ENCODE data around the gene AFG3L2. TPM values are rescaled to one million over a fixed set of nuclear protein-coding genes. Genes with fewer than 3 reads are reported as not detected.

AFG3L2 gene
- total RNA-seq, 4 donors from 2014 or later = 39.8 to 47.7 (median 41.7) TPM

DNA sequence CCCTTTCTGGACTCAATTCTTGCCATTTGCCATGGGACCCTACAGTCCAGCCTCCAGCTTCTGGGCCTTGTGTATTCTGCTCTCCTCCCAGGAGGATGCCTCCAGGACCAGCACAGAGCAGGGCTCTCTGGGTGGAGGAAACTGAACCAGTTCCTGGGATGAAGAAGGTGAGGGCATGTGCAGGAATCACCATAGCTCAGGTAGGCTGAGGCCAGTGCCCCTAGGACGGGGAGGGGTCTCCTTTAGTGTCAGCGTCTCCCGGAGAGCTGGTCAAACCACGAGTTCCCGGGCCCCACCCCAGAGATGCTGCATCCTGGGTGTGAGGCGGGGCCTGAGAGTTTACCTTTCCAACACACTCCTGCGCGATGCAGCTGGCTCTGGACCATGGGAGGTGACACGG is 24.9 kb upstream of the AFG3L2 start:
- Histone ChIP-seq H3K36me3 (no peaks in the 10 kb centered on the region), H3K4me1 (peaks cover 0 to under 1% (median under 1%) of the 10 kb centered on the region in 4 donors), H3K27me3 (no peaks in the 10 kb centered on the region), H3K9me3 (no peaks in the 10 kb centered on the region), H3K27ac (replicated peaks in 1 of 4) (no peak overlapping the region), H3K4me3 (no peak overlapping the region)
- TF ChIP-seq POLR2A (IDR thresholded peaks at IDR 0.05; ENCODE audit: low read depth) (no peak), EP300 (IDR thresholded peaks at IDR 0.05) (no peak), POLR2AphosphoS5 (IDR thresholded peaks at IDR 0.05) (no peak)
- TF ChIP-seq, protein P1, sequence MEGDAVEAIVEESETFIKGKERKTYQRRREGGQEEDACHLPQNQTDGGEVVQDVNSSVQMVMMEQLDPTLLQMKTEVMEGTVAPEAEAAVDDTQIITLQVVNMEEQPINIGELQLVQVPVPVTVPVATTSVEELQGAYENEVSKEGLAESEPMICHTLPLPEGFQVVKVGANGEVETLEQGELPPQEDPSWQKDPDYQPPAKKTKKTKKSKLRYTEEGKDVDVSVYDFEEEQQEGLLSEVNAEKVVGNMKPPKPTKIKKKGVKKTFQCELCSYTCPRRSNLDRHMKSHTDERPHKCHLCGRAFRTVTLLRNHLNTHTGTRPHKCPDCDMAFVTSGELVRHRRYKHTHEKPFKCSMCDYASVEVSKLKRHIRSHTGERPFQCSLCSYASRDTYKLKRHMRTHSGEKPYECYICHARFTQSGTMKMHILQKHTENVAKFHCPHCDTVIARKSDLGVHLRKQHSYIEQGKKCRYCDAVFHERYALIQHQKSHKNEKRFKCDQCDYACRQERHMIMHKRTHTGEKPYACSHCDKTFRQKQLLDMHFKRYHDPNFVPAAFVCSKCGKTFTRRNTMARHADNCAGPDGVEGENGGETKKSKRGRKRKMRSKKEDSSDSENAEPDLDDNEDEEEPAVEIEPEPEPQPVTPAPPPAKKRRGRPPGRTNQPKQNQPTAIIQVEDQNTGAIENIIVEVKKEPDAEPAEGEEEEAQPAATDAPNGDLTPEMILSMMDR (IDR thresholded peaks at IDR 0.05) = no peak
- DNase-seq (ENCODE audit: extremely low spot score) = no peak
- intact Hi-C loops (cut with DNase I) = no loop called here
- 80% methylated on average over 9 of the region's 9 CpGs for WGBS

DNA sequence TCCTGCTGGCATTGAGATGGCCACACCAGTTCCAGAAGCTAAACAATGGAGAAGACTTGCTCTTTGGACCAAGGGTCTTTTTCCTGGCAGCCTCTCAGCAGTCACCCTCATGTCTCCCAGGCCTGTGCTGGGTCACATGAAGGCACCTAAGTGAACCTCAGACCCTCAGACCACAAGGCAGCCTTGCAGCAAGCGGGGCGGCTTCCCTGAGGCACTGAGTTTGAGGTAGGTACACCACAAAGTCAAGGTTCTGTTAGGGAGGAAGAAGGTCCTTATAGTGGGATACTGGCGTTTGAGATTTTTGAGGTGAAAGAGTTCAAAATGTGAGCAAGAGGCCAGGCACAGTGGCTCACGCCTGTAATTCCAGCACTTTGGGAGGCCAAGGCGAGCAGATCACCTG is 22.2 kb upstream of the AFG3L2 start:
- H3K27me3 ChIP-seq = no peaks in the 10 kb centered on the region
- H3K4me3 ChIP-seq = no peak overlapping the region
- DNase-seq (ENCODE audit: extremely low spot score) = no peak
- H3K27ac ChIP-seq (replicated peaks in 1 of 4) = no peak overlapping the region
- no peaks in the 10 kb centered on the region for H3K36me3 ChIP-seq
- WGBS = 95% methylated on average over 5 of the region's 5 CpGs
- intact Hi-C loops (cut with DNase I) = no loop called here
- H3K4me1 ChIP-seq = no peaks in the 10 kb centered on the region
- H3K9me3 ChIP-seq = no peaks in the 10 kb centered on the region
- TF ChIP-seq POLR2AphosphoS5 (IDR thresholded peaks at IDR 0.05) = no peak
- no peak for TF ChIP-seq POLR2A (IDR thresholded peaks at IDR 0.05; ENCODE audit: low read depth)
- no peak for TF ChIP-seq EP300 (IDR thresholded peaks at IDR 0.05)

DNA sequence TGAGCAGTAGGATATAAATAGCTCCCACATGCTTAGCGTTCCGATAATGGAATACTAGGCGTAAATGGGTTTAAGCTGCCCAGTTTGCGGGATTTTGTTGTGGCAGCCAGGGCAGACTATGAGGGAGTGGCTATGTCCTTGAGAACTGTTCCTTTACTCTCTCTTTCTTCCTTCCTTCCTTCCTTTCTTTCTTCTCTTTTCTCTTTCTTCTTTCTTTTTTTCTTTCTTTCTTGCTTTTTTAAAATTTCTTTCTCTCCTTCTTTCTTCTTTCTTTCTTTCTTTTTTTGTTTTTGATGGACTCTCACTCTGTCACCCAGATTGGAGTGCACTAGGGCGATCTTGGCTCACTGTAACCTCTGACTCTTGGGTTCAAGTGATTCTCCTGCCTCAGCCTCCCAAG is 21.6 kb upstream of the AFG3L2 start:
- Histone ChIP-seq H3K36me3 (no peaks in the 10 kb centered on the region), H3K4me3 (no peak overlapping the region), H3K27me3 (no peaks in the 10 kb centered on the region), H3K27ac (replicated peaks in 1 of 4) (no peak overlapping the region), H3K9me3 (no peaks in the 10 kb centered on the region), H3K4me1 (no peaks in the 10 kb centered on the region)
- intact Hi-C loops (cut with DNase I) = no loop called here
- 61% methylated on average over 5 of the region's 5 CpGs for WGBS
- no peak for TF ChIP-seq POLR2A (IDR thresholded peaks at IDR 0.05; ENCODE audit: low read depth)
- TF ChIP-seq, protein P1 (IDR thresholded peaks at IDR 0.05) = no peak
- TF ChIP-seq POLR2AphosphoS5 (IDR thresholded peaks at IDR 0.05) = no peak
- no peak for TF ChIP-seq EP300 (IDR thresholded peaks at IDR 0.05)
- DNase-seq (ENCODE audit: extremely low spot score) = no peak

DNA sequence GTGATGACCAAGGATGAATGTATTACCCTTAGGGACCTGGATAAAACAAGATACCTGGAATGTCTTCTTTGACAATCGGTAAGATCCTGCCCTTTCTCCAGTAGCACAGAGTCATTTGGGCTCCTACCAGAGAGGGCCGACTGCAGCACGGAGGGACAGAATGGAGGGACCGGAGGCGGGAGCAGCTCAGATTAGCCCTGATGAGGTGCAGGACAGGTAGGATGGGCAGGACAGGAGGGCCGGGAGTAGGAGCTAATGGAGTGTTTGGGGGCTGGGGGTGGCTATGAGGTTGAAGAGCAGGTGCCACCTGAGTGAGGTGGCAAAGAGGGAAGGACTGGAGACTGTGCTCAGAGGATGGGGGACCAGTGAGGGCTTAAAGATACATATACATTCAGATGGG is 20.8 kb upstream of the AFG3L2 start:
- no peaks in the 10 kb centered on the region for H3K9me3 ChIP-seq
- no peak overlapping the region for H3K27ac ChIP-seq (replicated peaks in 1 of 4)
- TF ChIP-seq POLR2AphosphoS5 (IDR thresholded peaks at IDR 0.05) = no peak
- no peak for TF ChIP-seq EP300 (IDR thresholded peaks at IDR 0.05)
- no peak for TF ChIP-seq POLR2A (IDR thresholded peaks at IDR 0.05; ENCODE audit: low read depth)
- TF ChIP-seq, protein P1 (IDR thresholded peaks at IDR 0.05) = no peak
- 91% methylated on average over 6 of the region's 6 CpGs for WGBS
- no peak for DNase-seq (ENCODE audit: extremely low spot score)
- no peaks in the 10 kb centered on the region for H3K4me1 ChIP-seq
- intact Hi-C loops (cut with DNase I) = no loop called here
- no peaks in the 10 kb centered on the region for H3K27me3 ChIP-seq
- no peak overlapping the region for H3K4me3 ChIP-seq
- H3K36me3 ChIP-seq = no peaks in the 10 kb centered on the region

DNA sequence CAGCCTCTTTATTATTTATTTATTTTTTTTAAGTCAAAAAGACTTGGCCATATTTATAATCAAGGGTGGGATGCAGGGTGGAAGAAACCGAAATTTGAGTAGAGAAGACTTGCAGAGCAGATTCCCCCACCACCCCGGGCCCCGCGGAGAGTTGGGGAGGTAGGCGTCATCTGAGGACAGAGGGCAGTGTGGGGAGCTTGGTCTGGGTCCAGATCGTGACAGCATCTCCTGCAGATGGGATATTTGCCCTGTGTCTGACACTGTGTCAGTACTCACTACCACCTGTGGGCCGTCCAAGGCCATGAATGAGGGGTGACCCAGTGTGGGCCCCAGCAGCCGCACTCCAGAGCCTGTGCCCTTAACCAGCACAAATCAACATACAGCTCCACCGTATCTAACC is 20.2 kb upstream of the AFG3L2 start:
- TF ChIP-seq, protein P1 (IDR thresholded peaks at IDR 0.05) = no peak
- TF ChIP-seq POLR2A (IDR thresholded peaks at IDR 0.05; ENCODE audit: low read depth) (no peak), POLR2AphosphoS5 (IDR thresholded peaks at IDR 0.05) (no peak), EP300 (IDR thresholded peaks at IDR 0.05) (no peak)
- intact Hi-C loops (cut with DNase I) = no loop called here
- H3K4me1 ChIP-seq = no peaks in the 10 kb centered on the region
- 93% methylated on average over 9 of the region's 9 CpGs for WGBS
- H3K4me3 ChIP-seq = no peak overlapping the region
- no peaks in the 10 kb centered on the region for H3K36me3 ChIP-seq
- H3K27me3 ChIP-seq = no peaks in the 10 kb centered on the region
- H3K27ac ChIP-seq (replicated peaks in 1 of 4) = no peak overlapping the region
- no peaks in the 10 kb centered on the region for H3K9me3 ChIP-seq
- DNase-seq (ENCODE audit: extremely low spot score) = no peak

All from esophagus muscularis mucosa (tissue), 4 donors.